ENCODE data around the gene ANKRD27. TPM values are rescaled to one million over a fixed set of nuclear protein-coding genes. Genes with fewer than 3 reads are reported as not detected.
"Not testable (repeated sequence)": the region's sequence is repeated elsewhere in the genome, so short reads cannot be mapped to it uniquely, and the experiment has no call there.

Gene ANKRD27
- total RNA-seq, 1 experiment from 2014 or later, result 46.0 TPM

DNA sequence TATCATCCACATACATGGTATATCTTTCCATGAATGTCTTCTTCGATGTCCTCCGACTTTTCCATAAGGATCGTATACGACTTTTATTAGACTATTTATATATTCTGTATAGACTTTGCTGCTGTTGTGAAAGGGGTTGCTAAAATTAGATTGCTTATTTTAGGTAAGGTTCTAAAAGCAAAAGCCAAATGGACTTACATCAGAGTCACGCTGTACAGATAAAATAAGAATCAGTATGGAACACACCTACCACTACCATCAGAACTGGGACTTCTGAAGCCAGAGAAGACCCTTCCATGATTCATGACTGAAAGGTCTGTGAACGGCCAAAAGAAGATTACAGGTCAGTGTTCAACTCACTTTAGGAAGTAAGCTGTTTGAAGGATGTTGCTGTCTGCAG is 8.9 kb downstream of the ANKRD27 start:
- no peak for DNase-seq (ENCODE audit: low read depth)
- in situ Hi-C loops (cut with HindIII; ENCODE audit: low pct_unique_long_range_greater_than_20kb, low sequenced_read_pairs), result no loop called here

DNA sequence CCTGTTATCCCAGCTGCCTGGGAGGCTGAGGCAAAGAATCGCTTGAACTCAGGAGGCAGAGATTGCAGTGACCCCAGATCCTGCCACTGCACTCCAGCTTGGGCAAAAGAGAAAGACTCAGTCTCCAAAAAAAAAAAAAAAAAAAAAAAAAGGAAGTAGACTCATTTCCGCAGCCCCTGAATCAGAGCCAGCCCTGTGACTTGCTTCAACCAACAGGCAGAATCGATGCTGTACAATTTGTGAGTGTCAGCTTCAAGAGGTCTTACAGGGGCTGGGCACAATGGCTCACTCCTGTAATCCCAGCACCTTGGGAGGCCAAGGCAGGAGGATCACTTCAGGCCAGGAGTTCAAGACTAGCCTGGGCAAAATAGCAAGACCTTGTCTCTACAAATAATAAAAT is 12.8 kb downstream of the ANKRD27 start:
- in situ Hi-C loops (cut with HindIII; ENCODE audit: low pct_unique_long_range_greater_than_20kb, low sequenced_read_pairs), result no loop called here
- DNase-seq (ENCODE audit: low read depth), result no peak

DNA sequence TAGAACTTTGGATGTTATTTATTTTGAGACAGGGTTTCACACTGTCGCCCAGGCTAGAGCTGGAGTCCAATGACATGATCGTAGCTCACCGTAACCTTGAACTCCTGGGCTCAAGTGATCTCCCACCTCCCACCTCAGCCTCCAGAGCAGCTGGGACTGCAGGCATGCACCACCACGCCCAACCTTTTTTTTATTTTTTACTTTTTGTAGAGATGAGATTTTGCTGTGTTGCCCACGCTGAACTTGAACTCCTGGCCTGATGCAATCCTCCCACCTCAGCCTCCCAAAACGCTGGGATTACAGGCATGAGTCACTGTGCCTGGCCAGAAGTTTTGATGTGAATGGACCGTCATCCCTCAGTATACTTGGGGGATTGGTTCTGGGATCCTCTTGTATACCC is 13.7 kb downstream of the ANKRD27 start:
- in situ Hi-C loops (cut with HindIII; ENCODE audit: low pct_unique_long_range_greater_than_20kb, low sequenced_read_pairs), result no loop called here
- no peak for DNase-seq (ENCODE audit: low read depth)

DNA sequence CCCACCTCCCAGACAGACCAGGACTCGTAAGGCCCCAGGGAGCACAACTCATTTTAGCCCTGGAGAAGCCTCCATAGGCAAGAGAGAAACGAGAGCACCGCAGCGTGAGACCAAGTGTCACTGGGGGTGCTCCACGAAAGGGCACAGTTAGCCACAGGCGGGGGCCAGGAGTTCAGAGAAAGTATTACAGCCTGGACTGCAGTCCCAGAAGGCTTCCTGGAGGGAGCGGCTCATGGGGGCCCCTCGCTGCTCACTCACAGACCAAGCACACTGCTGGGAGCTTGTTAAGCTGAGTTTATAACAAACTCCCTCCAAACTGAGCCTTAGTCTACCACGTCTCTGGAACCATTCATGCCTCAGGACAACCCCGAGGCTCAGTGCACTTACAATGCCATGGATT is 16.5 kb downstream of the ANKRD27 start:
- in situ Hi-C loops (cut with HindIII; ENCODE audit: low pct_unique_long_range_greater_than_20kb, low sequenced_read_pairs), result no loop called here
- DNase-seq (ENCODE audit: low read depth), result no peak

DNA sequence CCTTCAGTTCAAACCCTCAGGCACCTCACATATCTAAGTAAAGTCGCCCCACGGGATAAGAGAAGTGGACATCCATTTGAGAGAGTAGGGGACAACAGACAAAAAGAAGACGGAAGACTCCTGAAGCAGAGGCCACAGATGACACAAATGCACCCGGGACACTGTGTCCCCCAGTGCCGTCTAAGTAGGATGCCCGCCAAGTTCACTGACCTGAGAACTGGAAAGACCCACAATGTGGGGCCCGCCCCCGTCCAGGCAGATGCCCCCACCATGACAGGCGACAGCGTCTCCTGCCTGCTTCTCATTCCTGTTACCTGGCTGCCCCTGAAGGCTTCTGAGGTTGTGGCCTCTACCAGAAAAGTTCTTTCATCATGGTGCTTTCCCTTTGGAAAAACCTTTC is 16.9 kb downstream of the ANKRD27 start:
- in situ Hi-C loops (cut with HindIII; ENCODE audit: low pct_unique_long_range_greater_than_20kb, low sequenced_read_pairs), result no loop called here
- no peak for DNase-seq (ENCODE audit: low read depth)

DNA sequence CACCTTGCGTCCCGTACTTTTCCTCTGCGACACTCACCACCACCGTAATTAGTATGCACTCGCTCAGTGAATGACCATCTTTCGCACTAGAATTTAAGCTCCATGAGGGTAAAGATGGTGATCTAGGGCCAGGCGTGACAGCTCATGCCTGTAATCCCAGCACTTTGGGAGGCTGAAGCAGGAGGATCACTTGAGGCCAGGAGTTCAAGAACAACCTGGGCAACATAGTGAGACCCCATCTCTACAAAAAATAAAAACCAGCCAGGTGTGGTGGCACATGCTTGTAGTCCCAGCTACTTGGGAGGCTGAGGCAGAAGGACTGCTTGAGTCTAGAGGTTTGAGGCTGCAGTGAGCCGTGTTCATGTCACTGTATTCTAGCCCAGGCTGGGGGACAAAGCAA is 18.6 kb downstream of the ANKRD27 start:
- in situ Hi-C loops (cut with HindIII; ENCODE audit: low pct_unique_long_range_greater_than_20kb, low sequenced_read_pairs); DNase-seq (ENCODE audit: low read depth): not testable (repeated sequence)

DNA sequence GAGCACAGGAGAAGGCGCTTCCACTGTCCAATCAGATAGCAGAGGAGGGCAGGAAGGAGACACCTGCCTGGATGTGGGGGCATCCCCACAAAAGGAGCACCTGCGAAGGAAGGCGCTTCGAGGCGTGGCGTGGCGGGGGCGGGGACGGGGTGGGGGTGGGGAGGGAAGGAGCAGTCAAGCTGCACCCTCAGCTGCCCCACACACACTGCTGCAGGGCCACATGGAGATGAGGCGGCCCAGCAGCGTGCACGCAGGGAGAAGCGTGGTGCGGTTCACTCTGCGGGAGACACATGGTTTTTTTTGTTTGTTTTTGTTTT is 21.4 kb downstream of the ANKRD27 start:
- no peak for DNase-seq (ENCODE audit: low read depth)
- in situ Hi-C loops (cut with HindIII; ENCODE audit: low pct_unique_long_range_greater_than_20kb, low sequenced_read_pairs), result no loop called here

DNA sequence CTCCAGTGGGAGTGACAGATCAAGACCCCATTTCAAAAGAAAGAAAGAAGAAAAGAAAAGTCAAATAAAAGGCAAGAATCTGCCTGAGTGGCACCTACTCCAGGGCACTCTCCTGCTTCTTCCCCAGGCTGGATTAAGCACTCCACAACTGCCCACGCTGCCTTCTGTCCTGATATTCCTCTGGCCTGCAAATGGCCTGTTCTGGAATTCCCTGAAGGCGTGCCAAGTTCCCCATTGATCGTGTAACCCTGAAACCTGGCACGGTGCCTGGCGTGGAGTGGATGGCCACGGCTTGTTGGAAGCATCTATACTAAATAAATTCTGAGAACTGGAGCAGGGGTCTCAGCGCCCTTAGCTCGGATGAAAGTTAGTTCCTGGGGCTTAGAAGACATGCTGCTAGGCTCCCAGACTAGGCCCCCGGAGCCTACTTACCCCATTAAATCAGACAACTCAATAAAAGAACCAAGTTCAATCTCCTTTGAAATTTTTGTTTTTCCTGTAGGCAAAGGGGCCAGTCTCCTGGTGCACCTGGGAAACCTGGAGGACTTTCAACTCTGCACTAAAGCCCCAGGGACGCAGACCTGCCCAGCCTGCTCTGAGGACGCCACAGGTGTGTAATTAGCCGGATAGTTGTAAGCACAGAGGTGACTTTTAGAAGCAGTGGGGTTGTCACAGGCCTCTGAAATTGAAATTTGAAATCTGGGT is 21.9 kb downstream of the ANKRD27 start:
- no peak for DNase-seq (ENCODE audit: low read depth)
- in situ Hi-C loops (cut with HindIII; ENCODE audit: low pct_unique_long_range_greater_than_20kb, low sequenced_read_pairs), result no loop called here

DNA sequence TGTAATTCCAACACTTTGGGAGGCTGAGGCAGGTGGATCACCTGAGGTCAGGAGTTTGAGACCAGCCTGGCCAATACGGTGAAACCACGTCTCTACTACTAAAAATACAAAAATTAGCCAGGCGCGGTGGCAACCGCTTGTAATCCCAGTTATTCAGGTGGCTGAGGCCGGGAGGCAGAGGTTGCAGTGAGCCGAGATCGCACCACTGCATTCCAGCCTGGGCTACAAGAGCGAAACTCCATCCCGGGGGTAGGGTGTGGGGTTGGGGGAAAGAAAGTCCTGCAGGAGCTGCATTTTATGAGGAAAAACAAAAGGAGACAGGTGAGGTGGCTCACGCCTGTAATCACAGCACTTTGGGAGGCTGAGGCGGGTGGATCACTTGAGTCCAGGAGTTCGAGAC is 22.6 kb downstream of the ANKRD27 start:
- DNase-seq (ENCODE audit: low read depth); in situ Hi-C loops (cut with HindIII; ENCODE audit: low pct_unique_long_range_greater_than_20kb, low sequenced_read_pairs): not testable (repeated sequence)

DNA sequence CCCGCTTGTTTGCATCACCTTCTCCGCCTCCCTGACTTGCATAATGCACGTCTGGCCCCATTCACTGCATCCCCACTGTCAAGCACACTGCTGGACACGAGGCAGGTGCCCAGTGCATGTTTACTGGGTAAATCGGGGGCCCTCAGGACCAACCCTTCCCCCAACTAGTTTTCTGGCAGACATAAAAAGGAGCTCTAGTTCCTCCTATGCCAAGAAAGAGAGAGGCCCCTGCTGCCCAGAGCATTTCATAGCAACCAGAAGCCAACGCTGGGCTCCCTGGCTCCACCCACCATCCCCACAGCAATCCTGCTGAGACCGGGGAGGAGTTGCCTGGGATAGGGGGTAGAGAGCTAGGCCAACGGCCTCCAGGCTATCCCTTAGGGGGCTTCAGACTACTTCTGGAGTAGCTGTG is 23.2 kb downstream of the ANKRD27 start:
- no peak for DNase-seq (ENCODE audit: low read depth)
- in situ Hi-C loops (cut with HindIII; ENCODE audit: low pct_unique_long_range_greater_than_20kb, low sequenced_read_pairs), result no loop called here

DNA sequence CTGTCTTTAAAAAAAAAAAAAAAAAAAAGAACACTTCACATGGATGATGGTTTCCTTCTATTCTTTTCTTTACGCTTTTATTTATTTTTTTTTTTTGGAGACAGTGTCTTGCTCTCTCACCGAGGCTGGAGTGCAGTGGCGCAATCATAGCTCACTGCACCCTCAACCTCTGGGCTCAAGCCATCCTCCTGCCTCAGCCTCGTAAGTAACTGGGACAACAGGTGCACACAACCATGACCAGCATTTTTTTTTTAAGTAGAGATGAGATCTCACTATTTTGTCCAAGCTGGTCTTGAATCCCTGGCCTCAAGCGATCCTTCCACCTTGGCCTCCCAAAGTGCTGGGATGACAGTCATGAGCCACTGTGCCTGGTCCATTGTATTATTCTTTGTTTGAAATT is 24.3 kb downstream of the ANKRD27 start:
- in situ Hi-C loops (cut with HindIII; ENCODE audit: low pct_unique_long_range_greater_than_20kb, low sequenced_read_pairs), result no loop called here

DNA sequence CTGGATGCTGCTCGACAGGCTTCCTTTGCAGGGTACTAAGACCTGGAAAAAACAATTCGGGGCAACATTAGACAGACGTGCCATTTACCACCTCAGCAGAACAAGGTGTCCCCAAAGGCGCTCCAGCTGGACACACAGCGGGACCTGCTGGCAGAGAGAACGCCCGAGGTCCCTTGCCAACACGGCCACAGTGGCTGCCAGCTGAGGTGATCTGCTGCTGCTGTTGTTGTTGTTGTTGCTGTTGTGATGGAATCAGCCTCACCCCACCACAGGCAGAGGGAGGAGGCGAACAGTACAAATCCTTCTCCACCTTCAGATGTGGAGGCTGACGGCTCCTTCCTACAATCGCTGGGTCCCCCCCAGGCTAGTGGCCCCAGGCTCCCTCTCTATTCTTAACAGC is 25.2 kb downstream of the ANKRD27 start:
- in situ Hi-C loops (cut with HindIII; ENCODE audit: low pct_unique_long_range_greater_than_20kb, low sequenced_read_pairs), result no loop called here
- no peak for DNase-seq (ENCODE audit: low read depth)

More for the DNA sequence above, 24.3 kb downstream of the ANKRD27 start:
- no peak for DNase-seq (ENCODE audit: low read depth)

DNA sequence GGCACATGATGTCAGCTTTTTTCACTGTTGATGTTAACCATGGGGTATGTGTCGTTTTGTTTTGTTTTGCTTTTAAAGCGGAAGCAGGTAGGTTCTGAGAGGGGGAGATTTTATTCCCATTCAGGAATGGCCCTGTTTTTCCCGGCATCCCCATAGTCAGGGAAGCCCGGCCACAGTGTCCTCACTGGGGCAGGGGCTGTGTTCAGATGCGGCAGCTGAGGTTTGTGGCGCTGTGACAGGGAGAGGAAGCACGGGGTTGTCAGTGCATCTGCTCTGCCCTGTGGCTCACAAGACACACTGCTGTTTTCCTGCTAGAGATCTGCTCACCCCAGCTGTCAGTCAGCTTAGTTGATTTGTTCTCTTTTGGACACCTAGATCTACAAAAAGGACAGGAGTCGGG is 27.6 kb downstream of the ANKRD27 start:
- in situ Hi-C loops (cut with HindIII; ENCODE audit: low pct_unique_long_range_greater_than_20kb, low sequenced_read_pairs), result no loop called here
- no peak for DNase-seq (ENCODE audit: low read depth)

DNA sequence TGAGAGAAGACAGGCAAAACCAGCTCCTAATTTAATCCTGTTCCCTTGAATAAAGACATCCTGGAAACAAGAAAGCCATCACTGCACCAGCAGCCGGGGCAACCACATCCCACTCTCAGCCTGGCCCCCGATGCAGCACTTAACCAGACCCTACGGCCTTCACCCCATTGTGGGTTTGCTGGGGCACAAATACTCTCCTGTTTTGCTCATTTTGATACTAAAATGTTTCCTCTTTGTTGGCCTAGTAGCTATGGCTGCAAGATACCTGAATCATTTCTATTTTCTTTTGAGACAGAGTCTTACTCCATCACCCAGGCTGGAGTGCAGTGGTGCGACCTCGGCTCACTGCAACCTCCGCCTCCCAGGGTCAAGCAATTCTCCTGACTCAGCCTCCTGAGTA is 28.4 kb downstream of the ANKRD27 start:
- in situ Hi-C loops (cut with HindIII; ENCODE audit: low pct_unique_long_range_greater_than_20kb, low sequenced_read_pairs), result no loop called here
- no peak for DNase-seq (ENCODE audit: low read depth)

DNA sequence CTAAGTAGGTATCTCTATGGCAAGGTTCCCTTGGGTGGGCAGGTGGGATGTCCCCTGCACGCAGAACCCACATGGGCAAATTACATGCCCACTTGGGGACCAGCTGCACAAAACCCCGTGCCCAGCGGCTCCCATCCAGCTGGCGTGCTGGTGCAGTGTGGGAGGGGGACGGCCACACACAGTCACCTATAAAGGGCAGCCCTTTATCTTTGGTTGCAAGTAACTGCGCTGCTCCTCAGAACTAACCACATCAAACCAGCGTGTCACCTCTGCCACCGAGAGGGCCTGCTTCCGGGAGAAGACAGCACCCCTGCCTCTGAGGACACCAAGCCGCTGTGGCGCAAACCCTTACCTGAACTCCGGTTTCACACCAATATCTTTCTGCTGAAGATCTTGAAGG is 32.2 kb downstream of the ANKRD27 start:
- in situ Hi-C loops (cut with HindIII; ENCODE audit: low pct_unique_long_range_greater_than_20kb, low sequenced_read_pairs), result no loop called here
- no peak for DNase-seq (ENCODE audit: low read depth)

DNA sequence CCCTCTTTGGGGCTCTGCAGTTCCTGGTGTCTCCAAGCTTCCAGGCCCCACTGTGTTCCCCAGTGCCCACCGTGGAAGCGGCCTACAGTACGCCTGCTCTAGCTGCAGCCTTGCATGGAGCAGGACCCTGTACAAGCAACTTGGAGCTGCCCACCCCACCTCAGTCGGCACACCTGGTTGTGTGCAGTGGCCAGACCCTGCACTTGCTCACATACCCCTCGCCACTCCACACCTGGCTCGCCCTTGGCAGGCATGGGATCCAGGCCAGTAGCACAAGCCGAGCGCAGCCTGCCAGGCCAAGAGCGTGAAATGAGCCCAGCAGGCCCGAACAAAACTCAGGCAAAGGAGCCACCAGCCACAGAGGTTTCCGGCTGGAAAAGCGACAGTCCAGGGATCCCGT is 36.4 kb downstream of the ANKRD27 start:
- in situ Hi-C loops (cut with HindIII; ENCODE audit: low pct_unique_long_range_greater_than_20kb, low sequenced_read_pairs), result no loop called here
- no peak for DNase-seq (ENCODE audit: low read depth)

DNA sequence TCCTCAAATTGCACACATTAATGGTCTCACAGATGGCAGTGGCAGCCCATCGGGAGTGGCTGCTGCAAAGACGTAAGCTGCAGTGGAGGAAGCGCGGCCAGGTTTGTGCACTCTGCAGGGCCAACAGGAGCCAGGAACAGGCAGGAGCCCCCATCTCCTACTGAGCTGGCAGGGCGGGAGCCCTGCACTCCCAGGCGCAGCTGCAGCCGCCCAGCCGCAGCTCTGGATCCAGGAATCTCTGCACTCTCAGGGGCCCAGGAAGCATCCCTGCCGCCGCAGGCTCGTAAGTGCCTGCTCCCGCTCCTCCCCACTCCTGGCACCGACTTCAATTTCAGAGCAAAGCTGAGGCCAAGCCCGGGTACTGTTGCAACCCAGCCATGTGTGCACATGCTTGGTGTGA is 37.5 kb downstream of the ANKRD27 start:
- in situ Hi-C loops (cut with HindIII; ENCODE audit: low pct_unique_long_range_greater_than_20kb, low sequenced_read_pairs), result no loop called here
- DNase-seq (ENCODE audit: low read depth), result no peak

DNA sequence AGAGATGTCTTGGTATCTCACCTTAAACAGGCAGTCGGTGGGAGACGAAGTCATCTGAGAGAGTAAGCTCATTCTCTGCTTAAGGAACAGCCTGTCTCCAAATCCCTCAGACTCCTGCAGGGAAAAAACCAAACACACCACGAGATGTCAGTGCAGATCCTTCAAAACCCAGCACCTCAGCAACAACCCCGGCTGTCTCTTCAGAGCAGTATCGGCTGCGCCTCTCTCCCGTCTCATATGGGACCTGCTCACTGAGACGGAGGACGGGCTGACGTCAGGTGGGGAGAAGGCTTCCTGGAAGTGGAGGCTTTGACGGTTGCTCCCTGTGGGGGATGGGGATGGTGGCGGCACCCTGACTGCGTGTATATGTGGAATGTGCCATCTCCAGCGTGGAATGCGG is 43.6 kb downstream of the ANKRD27 start:
- DNase-seq (ENCODE audit: low read depth), result no peak
- in situ Hi-C loops (cut with HindIII; ENCODE audit: low pct_unique_long_range_greater_than_20kb, low sequenced_read_pairs), result no loop called here

DNA sequence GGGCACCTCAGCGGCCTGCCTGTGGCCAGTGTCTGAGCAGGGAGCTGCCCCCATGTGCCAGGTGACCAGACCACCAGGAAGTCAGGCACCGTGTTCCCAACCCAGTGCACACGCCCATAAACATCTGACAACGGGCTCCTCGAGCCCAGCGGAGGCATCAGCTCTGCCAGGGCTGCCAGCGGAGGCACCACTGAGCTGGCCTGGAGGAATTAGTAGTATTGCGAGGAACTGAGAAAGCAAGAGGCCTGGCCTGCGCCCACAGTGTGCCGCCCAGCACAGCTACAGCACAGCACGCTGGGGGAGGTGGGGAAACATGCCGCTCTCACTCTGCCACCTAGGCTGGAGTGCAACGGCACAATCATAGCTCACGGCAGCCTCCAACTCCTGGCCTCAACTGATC is 44.6 kb downstream of the ANKRD27 start:
- DNase-seq (ENCODE audit: low read depth), result no peak
- in situ Hi-C loops (cut with HindIII; ENCODE audit: low pct_unique_long_range_greater_than_20kb, low sequenced_read_pairs), result no loop called here

DNA sequence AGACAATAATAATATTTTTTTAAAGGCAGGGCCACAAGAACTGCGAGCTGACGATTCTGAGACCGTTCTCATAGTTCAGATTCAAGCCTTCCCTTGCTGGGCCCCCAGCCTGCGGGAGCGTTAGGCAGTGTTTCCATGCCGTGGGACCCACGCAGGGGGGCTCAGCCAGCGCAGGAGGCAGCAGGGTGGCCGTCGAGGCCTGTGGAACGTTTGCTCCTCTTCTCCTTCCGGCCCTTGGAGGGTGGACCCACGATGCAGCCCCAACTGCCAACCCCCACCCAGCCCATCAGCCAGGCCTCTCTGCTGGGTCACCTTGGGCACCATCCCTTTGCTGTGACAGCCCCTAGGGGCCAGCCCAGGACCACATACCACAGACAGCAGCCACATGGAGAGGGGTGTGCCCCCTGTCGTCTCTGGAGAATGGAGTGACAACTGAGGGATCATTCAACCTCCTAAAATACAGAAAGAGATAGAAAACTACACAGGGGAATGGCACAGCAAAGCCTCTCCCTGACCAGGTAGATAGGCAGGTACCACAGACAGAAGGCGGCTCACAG is 47.2 kb downstream of the ANKRD27 start:
- in situ Hi-C loops (cut with HindIII; ENCODE audit: low pct_unique_long_range_greater_than_20kb, low sequenced_read_pairs), result no loop called here
- no peak for DNase-seq (ENCODE audit: low read depth)

Data from Caki2 (cell line).